ENCODE measurements around the gene SLIT3. TPM values are rescaled to one million over a fixed set of nuclear protein-coding genes. Genes with fewer than 3 reads are reported as not detected.
"Not testable (repeated sequence)": the region's sequence is repeated elsewhere in the genome, so short reads cannot be mapped to it uniquely, and the experiment has no call there.

SLIT3 gene
- polyA plus RNA-seq, 6 donors from 2014 or later, result not detected

DNA sequence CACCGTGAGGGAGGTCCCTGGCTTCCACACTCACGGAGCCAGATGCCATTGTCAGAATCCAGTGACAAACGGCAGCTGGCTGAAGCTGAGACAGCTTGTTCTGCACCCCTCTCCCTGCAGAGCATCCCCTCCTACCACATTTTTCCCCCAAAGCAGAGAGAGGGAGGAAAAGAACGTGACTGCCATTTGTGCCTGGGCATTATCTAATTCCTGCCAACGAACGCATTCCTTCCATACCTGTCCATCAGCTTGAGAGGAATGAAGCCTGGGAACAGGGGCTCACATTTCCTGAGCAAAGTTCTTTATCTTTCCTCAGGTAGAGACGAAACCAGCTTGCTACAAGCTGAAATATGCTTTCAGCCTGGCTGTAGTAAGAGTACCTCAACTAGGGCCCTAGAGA is 175.4 kb downstream of the SLIT3 start:
- DNase-seq (no peak), ATAC-seq (ENCODE audit: low read depth in 2 of 2) (no peak)
- Mint-ChIP-seq H3K9me3 (peaks cover 0 to 17% (median 0%) of the 10 kb centered on the region in 7 donors), H3K4me1 (no peaks in the 10 kb centered on the region), H3K36me3 (no peaks in the 10 kb centered on the region), H3K27me3 (peaks cover 0 to 7% (median 0%) of the 10 kb centered on the region in 3 donors), H3K27ac (no peak overlapping the region), H3K4me3 (no peak overlapping the region)

DNA sequence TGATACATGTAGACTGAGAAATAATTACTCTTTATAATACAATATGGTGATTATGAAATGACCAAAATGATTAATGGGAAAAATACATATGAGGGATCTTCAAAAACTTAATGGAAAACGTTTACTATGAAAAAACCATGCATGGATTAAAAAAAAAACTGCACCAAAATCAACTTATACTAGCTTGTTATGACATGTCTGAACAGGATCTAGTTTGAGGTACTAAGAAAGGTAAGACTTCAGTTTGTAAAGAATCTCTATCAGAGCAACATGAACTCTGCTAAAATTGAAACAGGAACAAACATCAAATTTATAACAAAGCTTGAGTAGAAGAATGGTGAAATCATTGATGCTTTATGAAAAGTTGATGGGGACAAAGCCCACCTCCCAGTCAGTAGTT is 178.0 kb downstream of the SLIT3 start:
- Mint-ChIP-seq H3K9me3 (peaks cover 0 to 17% (median 0%) of the 10 kb centered on the region in 7 donors), H3K4me3 (no peak overlapping the region)
- DNase-seq, result no peak

DNA sequence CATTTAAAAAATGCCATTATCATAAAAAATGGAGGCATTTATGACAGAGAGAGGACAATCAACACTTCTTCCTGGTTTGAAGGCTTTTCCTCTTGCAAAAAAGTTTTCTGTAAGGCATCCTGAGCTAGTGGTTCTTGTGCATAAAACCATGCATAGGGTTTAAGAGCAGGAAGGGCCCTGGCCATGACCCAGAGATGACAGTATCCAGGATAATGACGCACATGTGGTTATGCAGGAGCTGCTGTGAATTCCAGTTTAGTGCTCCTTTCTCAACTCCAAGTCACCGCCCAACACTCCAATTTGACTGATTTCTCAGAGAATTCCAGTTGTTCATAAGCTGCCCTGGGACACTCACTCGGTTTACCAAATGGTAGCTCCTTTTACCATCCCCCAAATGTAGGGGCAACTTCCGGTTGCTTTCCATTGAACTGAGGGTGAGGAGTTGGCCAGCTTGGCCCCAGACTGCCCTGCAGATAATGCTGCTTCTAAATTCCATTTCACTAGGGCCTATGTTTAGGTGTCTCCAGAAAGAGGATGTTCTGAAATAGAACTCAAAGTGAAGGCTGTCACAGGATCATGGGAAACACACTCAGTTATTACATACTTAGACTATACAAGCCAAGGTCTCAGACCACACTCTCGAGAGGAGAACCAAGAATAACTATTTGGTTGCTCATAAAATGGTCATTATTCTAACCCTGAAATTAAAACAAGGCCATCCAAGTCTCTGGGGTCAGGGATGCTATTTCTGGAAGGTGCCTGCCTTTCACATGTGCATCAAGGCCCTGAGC is 179.1 kb downstream of the SLIT3 start:
- H3K36me3 Mint-ChIP-seq, result no peaks in the 10 kb centered on the region
- DNase-seq (no peak), ATAC-seq (ENCODE audit: low read depth in 2 of 2) (no peak)
- peaks cover 0 to 11% (median 7%) of the 10 kb centered on the region in 3 donors for H3K27me3 Mint-ChIP-seq
- no peaks in the 10 kb centered on the region for H3K4me1 Mint-ChIP-seq
- H3K9me3 Mint-ChIP-seq, result peaks cover 0 to 17% (median 0%) of the 10 kb centered on the region in 7 donors
- H3K4me3 Mint-ChIP-seq, result no peak overlapping the region
- no peak overlapping the region for H3K27ac Mint-ChIP-seq

More for the DNA sequence above, 178.0 kb downstream of the SLIT3 start:
- Mint-ChIP-seq H3K36me3 (no peaks in the 10 kb centered on the region), H3K27me3 (peaks cover 0 to 11% (median 7%) of the 10 kb centered on the region in 3 donors), H3K4me1 (no peaks in the 10 kb centered on the region), H3K27ac (no peak overlapping the region)
- no peak for ATAC-seq (ENCODE audit: low read depth in 2 of 2)

DNA sequence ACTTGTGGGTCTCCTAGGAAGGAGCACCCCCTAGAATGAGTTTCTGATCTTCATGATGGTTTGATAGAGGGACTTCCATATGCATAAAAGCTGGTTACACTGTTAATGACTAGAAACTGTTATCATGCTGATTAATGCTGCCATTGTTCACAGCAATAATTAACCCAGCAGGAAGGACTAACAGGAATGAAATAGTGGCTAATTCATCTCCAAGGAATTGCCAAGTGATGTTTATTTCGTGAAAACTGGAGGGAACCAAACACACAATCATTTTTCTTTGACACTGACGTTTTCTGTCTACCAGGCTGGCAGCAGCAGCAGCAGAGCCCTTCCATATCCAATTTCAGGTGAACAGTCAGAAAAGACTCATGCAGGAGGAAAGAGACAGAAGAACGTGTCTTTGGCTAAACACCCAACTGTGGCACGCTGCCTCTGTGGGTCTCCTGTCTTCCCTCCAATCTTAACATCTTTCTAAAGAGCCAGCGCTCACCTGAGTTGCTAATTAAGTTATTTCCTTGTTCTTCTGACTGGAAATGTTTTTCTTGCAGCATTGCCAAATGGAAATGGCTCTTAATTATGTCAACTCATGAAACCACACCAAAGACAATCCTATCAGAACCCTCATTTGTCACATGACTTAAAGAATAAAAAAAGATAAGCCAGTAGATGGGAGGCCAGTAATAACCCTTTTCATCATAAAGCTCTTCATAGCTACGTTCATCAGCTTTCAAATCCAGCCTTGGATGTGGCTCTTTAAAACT is 181.5 kb downstream of the SLIT3 start:
- ATAC-seq (ENCODE audit: low read depth in 2 of 2) (no peak), DNase-seq (no peak)

DNA sequence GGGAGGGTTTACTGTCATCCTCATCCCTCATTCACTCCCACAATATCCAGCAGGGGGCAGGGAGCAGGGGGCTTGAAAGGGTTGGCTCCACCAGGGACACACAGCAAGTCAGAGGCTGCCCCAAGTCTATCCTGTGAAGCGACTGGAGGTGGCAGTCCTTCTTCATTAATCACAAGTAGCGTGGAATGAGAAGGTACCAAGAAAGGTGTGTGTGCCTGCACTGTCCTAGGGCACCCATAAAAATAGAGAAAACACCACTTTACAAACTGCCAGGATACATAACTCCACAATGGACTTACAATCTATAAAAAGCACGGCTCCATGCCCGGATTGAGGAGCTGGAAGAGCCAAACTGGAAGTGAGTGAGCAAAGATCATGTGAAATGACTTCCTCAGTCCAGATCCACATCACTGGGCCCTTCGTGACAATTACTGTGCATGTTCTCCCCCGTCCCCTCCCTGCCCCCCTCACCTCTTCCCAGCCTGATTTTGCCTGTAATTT is 183.9 kb downstream of the SLIT3 start:
- H3K27ac Mint-ChIP-seq, result no peak overlapping the region
- H3K36me3 Mint-ChIP-seq, result no peaks in the 10 kb centered on the region
- no peaks in the 10 kb centered on the region for H3K4me1 Mint-ChIP-seq
- H3K9me3 Mint-ChIP-seq, result peaks cover 0 to 6% (median 2%) of the 10 kb centered on the region in 7 donors
- H3K4me3 Mint-ChIP-seq, result no peak overlapping the region
- peaks cover 0 to 11% (median 0%) of the 10 kb centered on the region in 3 donors for H3K27me3 Mint-ChIP-seq
- ATAC-seq (ENCODE audit: low read depth in 2 of 2), result no peak
- no peak for DNase-seq

More for the DNA sequence above, 181.5 kb downstream of the SLIT3 start:
- peaks cover 0 to 11% (median 0%) of the 10 kb centered on the region in 3 donors for H3K27me3 Mint-ChIP-seq
- no peaks in the 10 kb centered on the region for H3K4me1 Mint-ChIP-seq
- H3K36me3 Mint-ChIP-seq, result no peaks in the 10 kb centered on the region
- no peak overlapping the region for H3K4me3 Mint-ChIP-seq
- peaks cover 0 to 15% (median 0%) of the 10 kb centered on the region in 7 donors for H3K9me3 Mint-ChIP-seq
- H3K27ac Mint-ChIP-seq, result no peak overlapping the region

DNA sequence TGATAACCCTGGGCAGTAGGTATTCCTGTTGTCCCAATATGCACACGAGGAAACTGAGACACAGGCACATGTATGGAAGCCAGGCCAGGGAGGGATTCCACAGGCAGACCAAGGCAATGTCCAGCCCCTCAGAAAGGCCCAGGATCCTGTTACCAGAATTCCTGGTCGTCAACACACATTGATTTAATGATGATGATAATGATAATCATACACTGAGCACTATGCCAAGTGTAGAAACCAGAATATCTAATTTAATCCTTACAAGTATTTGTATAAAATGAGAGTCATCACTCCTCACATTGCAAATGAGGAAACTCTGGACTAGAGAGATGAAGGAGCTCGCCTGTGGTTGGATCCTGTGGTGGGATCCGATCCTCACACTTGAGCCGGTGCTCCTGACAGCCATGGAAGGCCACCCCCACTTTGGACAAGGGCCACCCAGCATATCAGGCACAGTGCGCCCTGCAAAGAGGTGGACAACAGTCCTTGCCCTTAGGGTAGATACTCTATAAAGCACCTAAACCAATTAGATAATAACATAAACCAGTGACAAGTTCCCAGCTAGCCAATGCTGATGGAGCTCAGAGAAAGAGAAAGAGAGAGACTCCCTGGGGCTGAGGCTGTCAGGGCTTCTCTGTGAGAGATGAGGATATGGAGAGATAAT is 185.3 kb downstream of the SLIT3 start:
- ATAC-seq (ENCODE audit: low read depth in 2 of 2), result no peak
- Mint-ChIP-seq H3K27ac (no peak overlapping the region), H3K4me3 (no peak overlapping the region), H3K4me1 (no peaks in the 10 kb centered on the region), H3K27me3 (peaks cover 0 to 11% (median 0%) of the 10 kb centered on the region in 3 donors), H3K9me3 (peaks cover 0 to 9% (median 6%) of the 10 kb centered on the region in 7 donors), H3K36me3 (no peaks in the 10 kb centered on the region)
- DNase-seq, result no peak

DNA sequence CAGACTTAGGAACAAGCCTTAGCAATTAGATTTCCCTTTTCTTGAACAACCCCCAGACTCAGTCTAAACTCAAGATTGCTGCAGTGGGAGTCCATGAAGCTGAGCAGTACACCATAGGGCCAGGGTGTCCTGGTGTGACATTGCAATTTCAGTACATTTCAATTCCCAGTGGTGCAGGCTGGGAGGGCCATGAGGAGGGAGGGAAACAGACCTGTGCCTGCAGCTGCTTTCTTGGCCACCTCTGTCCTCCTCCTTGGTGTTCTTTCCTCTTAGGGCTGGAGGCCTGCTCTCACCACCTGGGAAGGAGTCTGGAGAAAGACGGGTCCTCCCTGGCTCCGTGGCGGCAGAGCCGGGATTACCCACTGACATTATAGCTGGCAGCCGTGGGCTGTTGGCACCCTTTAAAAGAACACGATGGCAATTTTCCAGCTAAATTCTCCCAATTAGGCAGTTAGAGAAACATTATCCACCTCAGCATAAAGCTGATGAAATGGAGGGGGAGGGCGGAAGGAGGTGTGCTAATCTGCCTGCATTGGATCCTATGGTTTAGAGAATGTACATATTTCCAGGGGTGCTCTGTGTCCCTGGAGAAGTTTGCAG is 186.4 kb downstream of the SLIT3 start:
- Mint-ChIP-seq H3K4me1 (no peaks in the 10 kb centered on the region), H3K4me3 (no peak overlapping the region), H3K27ac (no peak overlapping the region), H3K27me3 (peaks cover 0 to 3% (median 1%) of the 10 kb centered on the region in 3 donors), H3K9me3 (peaks cover 2 to 10% (median 7%) of the 10 kb centered on the region in 7 donors), H3K36me3 (no peaks in the 10 kb centered on the region)
- DNase-seq (no peak), ATAC-seq (ENCODE audit: low read depth in 2 of 2) (no peak)

DNA sequence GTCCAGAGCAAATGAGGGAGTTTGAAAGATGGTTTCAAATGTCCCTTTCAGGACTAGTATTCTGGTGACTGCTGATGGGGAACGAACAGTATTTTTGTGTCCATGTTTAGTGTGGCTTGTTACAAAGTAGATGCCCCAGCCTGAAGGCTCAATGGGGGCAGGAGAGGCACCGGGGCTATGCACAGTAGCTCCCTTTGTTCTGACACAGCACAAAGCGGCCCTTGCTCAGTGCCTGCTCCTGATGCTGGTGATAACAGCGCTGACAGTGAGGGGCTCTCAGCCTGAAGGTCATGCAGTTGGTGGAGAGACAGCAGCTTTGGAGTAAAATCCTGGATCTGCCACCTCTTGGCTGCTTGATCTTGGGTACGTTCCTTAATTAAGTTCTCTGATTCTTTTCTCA is 188.9 kb downstream of the SLIT3 start:
- no peaks in the 10 kb centered on the region for H3K36me3 Mint-ChIP-seq
- peaks cover 0 to 5% (median 4%) of the 10 kb centered on the region in 3 donors for H3K27me3 Mint-ChIP-seq
- no peak overlapping the region for H3K27ac Mint-ChIP-seq
- DNase-seq, result no peak
- no peaks in the 10 kb centered on the region for H3K4me1 Mint-ChIP-seq
- peaks cover 3 to 10% (median 7%) of the 10 kb centered on the region in 7 donors for H3K9me3 Mint-ChIP-seq
- no peak overlapping the region for H3K4me3 Mint-ChIP-seq
- ATAC-seq (ENCODE audit: low read depth in 2 of 2), result no peak

DNA sequence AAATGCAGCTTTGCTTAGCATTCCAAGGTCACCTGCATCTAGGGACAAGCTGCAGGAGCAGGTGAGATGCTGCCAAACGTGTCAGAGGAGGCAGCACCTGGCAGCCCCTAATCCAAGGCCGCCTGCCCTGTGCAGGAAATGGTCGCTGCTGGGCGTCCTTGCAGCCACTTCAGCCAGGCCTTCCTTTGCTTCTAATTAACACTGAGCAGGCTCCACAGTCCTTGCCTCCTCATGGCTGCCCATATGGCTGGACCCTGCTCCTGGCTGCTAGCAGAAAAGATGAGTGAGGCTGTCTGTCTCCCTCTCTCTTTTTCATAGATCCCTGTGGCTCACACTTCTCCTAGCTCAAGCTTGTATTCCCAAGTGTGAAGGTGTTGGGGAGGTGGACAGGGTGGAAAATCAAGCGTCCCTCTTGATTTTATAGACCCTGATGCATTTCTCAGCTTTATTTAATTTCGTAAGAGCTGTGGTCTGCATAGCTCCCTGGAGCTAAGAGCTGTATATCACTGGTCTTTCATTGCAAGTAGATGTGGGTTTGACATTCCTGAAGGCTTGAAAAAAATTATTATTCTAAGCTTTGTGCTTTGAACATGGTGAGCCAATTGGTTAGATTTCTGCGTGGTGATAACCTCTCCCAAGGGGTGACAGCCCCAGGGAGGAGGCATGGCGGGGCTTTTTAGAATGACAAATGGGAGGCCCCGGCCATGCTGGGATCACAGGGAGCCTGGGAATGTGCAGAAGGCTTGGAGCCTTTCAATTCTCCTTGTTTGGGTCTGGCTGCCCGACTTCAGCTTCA is 193.8 kb downstream of the SLIT3 start:
- Mint-ChIP-seq H3K4me3 (no peak overlapping the region), H3K9me3 (peaks cover 3 to 12% (median 6%) of the 10 kb centered on the region in 7 donors), H3K4me1 (no peaks in the 10 kb centered on the region), H3K36me3 (no peaks in the 10 kb centered on the region), H3K27ac (no peak overlapping the region), H3K27me3 (peaks cover 0 to 5% (median 4%) of the 10 kb centered on the region in 3 donors)
- no peak for ATAC-seq (ENCODE audit: low read depth in 2 of 2)
- no peak for DNase-seq

DNA sequence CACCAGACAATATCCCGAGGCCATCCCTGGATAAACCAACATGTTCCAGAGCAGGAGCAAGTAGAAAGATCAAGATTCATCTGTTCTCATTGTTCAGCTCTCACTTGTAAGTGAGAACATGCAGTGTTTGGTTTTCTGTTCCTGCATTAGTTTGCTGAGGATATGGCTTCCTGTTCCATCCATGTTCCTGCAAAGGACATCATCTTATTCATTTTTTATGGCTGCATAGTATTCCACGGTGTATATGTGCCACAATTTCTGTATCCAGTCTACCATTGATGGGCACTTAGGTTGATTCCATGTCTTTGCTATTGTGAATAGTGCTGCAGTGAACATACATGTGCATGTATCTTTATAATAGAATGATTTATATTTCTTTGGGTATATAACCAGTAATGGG is 195.4 kb downstream of the SLIT3 start:
- not testable (repeated sequence) for H3K9me3 Mint-ChIP-seq; H3K4me1 Mint-ChIP-seq; DNase-seq; H3K27me3 Mint-ChIP-seq; H3K27ac Mint-ChIP-seq; H3K36me3 Mint-ChIP-seq; H3K4me3 Mint-ChIP-seq; ATAC-seq (ENCODE audit: low read depth in 2 of 2)

DNA sequence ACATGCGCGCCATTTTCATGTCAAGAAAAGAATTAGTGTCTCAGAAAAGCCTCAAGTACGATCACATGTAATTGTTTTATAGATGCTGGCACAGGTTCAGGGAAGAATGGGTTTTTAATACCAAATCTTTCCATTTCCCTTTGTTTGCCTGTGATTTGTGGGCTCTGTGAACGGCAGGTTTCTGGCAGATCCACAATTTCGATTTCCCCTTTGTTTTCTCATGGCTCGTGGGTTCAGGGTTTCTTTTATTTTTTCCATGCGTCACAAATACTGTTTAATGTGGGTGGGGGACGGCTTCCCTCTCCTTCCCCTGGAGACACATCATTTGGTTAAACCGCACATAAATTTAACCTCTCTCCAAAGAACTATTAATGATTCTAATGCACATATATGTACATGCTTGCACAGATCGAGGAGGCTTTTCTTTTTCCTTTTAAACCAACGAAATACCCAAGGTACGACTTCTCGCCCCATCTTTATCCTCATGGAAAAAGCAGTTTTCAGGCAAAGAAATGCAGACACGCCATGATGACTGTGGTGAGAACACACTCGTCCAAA is 195.9 kb downstream of the SLIT3 start:
- Mint-ChIP-seq H3K9me3 (peaks cover 0 to 9% (median 4%) of the 10 kb centered on the region in 7 donors), H3K27ac (no peak overlapping the region), H3K36me3 (no peaks in the 10 kb centered on the region), H3K27me3 (peaks cover 0 to 5% (median 4%) of the 10 kb centered on the region in 3 donors), H3K4me3 (no peak overlapping the region), H3K4me1 (no peaks in the 10 kb centered on the region)
- ATAC-seq (ENCODE audit: low read depth in 2 of 2), result no peak
- no peak for DNase-seq

DNA sequence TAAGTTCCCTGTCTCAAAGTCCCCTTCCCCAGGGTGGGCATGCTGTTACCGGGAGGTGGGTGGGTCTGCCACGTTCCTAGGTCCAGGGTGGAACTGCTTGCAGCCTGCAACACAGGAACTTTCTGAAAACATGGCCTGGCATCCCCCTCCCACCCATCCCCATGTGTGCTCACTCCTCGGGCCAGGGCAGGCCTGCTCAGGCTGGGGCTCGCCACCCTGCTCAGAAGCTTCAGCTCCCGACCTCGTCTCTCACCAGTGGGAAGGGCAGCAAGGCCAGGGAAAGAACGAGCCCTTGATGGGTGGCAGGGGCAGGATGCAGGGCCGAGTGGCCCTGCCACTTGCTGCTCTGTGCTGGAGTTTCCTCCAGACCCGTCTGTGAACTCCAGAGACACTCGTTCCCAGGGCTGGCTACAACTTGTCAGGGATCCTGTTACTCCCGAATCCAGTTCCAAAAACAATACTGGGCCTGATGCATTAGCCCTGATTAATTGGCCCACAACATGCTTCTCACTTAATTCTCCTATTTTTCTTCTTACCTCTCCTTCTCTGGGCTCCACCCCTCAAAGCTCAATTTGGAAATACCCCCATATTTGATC is 197.3 kb downstream of the SLIT3 start:
- Mint-ChIP-seq H3K4me1 (no peaks in the 10 kb centered on the region), H3K27ac (peak overlapping the region in 1 of 6 donors; percentile 6), H3K4me3 (no peak overlapping the region), H3K9me3 (peaks cover 0 to 5% (median 3%) of the 10 kb centered on the region in 7 donors), H3K27me3 (peaks cover 0 to 5% (median 4%) of the 10 kb centered on the region in 3 donors), H3K36me3 (no peaks in the 10 kb centered on the region)
- ATAC-seq (ENCODE audit: low read depth in 2 of 2) (no peak), DNase-seq (no peak)
